ENCODE measurements around the gene PLPPR1.

DNA sequence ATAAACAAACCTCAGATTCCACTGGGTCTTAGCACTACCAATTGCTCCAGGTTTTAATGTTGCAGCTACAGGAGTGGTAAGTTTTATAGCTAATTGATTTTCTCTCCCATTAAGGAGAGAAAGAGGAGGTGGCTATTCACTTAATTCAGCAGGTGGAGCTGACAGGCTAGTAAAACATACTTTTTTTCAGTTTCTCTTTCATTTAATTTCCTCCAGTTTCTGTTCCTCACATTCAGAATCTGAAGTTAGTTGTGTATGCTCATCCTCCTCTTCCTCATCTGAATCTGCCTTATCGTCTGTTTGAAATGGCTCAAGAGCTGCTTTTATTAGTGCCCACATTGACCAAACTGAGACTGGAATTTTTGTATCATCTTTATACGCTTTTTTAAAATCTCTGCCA lies 98.0 kb downstream of the PLPPR1 start:
- no peak for TF ChIP-seq ZFP3 (CRISPR knock-in tag; IDR thresholded peaks at IDR 0.05)
- no peak for TF ChIP-seq OSR1 (CRISPR knock-in tag; IDR thresholded peaks at IDR 0.05)
